ENCODE measurements around the gene GABRG3.

- TF ChIP-seq EP300 (IDR thresholded peaks at IDR 0.05) (no peak), CTCF (IDR thresholded peaks at IDR 0.05) (no peak), POLR2A (IDR thresholded peaks at IDR 0.05; ENCODE audit: low read depth) (no peak)
These were observed 394.5 kb downstream of the GABRG3 start for GRCh38 chr15:27365456-27365855.
